ENCODE measurements around the gene ITIH2. TPM values are rescaled to one million over a fixed set of nuclear protein-coding genes. Genes with fewer than 3 reads are reported as not detected.
"Not testable (repeated sequence)": the region's sequence is repeated elsewhere in the genome, so short reads cannot be mapped to it uniquely, and the experiment has no call there.

The ITIH2 gene
- total and polyA plus RNA-seq, 7 donors = not detected

DNA sequence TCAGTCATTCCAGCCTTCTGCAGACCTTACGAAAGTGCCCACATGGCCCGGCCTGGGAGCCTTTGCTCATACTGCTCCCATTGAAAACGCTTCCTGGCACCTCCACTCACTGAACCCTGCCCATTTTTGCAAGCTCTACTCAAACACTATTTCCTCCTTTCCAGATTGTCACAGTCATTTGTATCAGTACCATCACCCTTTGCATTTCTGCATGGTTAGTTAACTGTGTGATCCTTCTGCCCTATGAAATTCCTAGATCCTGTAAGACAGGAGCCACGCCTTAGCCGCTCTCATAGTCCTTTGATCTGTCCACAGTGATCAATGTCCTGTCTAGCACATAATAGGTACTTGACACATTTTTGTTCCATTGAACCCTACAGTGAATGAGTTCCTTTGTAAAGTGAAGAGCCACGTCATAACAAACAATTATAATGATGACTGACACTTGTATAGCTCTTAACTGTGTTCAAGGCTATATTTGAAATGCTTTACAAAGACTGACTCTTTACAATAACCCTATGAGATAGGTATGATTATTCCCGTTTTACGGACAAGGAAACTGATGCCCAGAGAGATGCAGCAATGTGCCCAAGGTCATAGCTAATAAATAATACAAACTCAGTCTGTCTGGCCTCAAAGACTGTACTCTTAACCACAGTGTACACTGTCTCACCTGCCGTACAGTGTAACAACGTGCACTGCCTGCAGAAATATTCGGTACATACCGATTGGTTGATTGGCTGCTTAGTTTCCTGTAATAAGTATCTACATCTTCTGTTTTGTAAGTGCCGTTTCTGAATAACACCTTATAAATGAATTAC is 16.6 kb upstream of the ITIH2 start:
- TF ChIP-seq POLR2A (IDR thresholded peaks at IDR 0.05) (no peak), CTCF (IDR thresholded peaks at IDR 0.05) (no peak), EP300 (IDR thresholded peaks at IDR 0.05) (no peak), POLR2AphosphoS5 (IDR thresholded peaks at IDR 0.05) (no peak)
- no peak for DNase-seq
- 36 to 73% methylated on average over 13 of the region's 13 CpGs for WGBS, 2 donors
- Histone ChIP-seq H3K27me3 (no peaks in the 10 kb centered on the region), H3K9me3 (peaks cover 0 to 4% (median 0%) of the 10 kb centered on the region in 4 donors), H3K4me1 (no peaks in the 10 kb centered on the region), H3K36me3 (no peaks in the 10 kb centered on the region), H3K4me3 (no peak overlapping the region), H3K27ac (no peak overlapping the region)
- intact Hi-C loops (cut with DNase I) = loop anchor here (1.0 to 10.0 kb wide), 2 partner anchors 98 to 161 kb away; partner anchors contain the start of genes ATP5F1C and KIN

DNA sequence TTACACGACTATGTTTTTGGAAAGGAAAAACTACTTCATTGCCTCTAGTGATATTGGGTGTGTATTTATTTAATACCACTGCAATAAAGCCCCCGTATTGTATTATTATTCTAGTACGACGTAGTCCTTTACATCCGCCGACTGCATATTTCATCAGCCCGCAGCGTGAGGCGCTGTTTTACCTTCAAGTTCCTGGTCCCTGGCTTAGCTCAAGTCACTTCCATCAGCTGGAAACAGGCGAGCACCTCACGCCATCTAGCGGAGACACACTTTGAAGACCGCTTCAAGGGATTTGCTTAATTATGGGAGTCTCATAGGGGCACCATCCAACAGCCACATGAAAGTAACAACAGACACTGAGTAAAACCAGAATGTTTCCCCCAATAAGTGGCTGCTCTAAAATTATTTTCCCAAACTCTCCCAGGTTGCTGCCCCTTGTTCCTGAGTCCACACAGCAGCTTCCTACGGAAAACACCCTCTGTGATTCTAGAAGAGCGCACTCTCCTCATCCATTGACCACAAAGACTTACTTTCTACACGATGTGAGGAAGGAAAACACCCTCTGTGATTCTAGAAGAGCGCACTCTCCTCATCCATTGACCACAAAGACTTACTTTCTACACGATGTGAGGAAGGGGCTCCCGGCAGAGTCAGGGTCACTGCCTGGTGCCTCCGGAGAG is 15.7 kb upstream of the ITIH2 start:
- peak; percentile 93 for DNase-seq
- H3K27ac ChIP-seq = no peak overlapping the region
- 23 to 25% methylated on average over 20 of the region's 20 CpGs for WGBS, 2 donors
- intact Hi-C loops (cut with DNase I) = loop anchor here (1.0 to 10.0 kb wide), 2 partner anchors 97 to 162 kb away; partner anchors contain the start of genes ATP5F1C and KIN
- no peaks in the 10 kb centered on the region for H3K36me3 ChIP-seq
- no peaks in the 10 kb centered on the region for H3K4me1 ChIP-seq
- H3K27me3 ChIP-seq = no peaks in the 10 kb centered on the region
- no peak overlapping the region for H3K4me3 ChIP-seq
- TF ChIP-seq POLR2AphosphoS5 (IDR thresholded peaks at IDR 0.05) (peak; percentile 22 to 71 (median 56)), POLR2A (IDR thresholded peaks at IDR 0.05) (no peak), CTCF (IDR thresholded peaks at IDR 0.05) (peak; percentile 86 to 98 (median 96)), EP300 (IDR thresholded peaks at IDR 0.05) (no peak)
- peaks cover 0 to 9% (median 0%) of the 10 kb centered on the region in 4 donors for H3K9me3 ChIP-seq

GRCh38 chr10:7689591-7689990 is 13.5 kb upstream of the ITIH2 start:
- H3K27me3 ChIP-seq = no peaks in the 10 kb centered on the region
- no peak for DNase-seq
- no peaks in the 10 kb centered on the region for H3K4me1 ChIP-seq
- H3K36me3 ChIP-seq = no peaks in the 10 kb centered on the region
- peaks cover 0 to 11% (median 0%) of the 10 kb centered on the region in 4 donors for H3K9me3 ChIP-seq
- TF ChIP-seq POLR2AphosphoS5 (IDR thresholded peaks at IDR 0.05) (no peak), POLR2A (IDR thresholded peaks at IDR 0.05) (no peak), CTCF (IDR thresholded peaks at IDR 0.05) (no peak), EP300 (IDR thresholded peaks at IDR 0.05) (no peak)
- intact Hi-C loops (cut with DNase I) = loop anchor here (10.0 kb wide), 1 partner anchor 95 kb away; the partner anchor contains the start of genes ATP5F1C and KIN
- no peak overlapping the region for H3K27ac ChIP-seq
- no peak overlapping the region for H3K4me3 ChIP-seq

- DNase-seq; H3K4me1 ChIP-seq; H3K4me3 ChIP-seq; intact Hi-C loops (cut with DNase I); H3K27ac ChIP-seq; H3K36me3 ChIP-seq; H3K27me3 ChIP-seq: not testable (repeated sequence)
- WGBS, 2 donors = 54 to 68% methylated on average over 3 of the region's 3 CpGs
- H3K9me3 ChIP-seq = peaks cover 0 to 11% (median 0%) of the 10 kb centered on the region in 4 donors
Observed at GRCh38 chr10:7690885-7691597, 12.1 kb upstream of the ITIH2 start.

- DNase-seq; H3K36me3 ChIP-seq; H3K27me3 ChIP-seq; intact Hi-C loops (cut with DNase I); H3K27ac ChIP-seq; H3K4me3 ChIP-seq: not testable (repeated sequence)
- Histone ChIP-seq H3K9me3 (peaks cover 0 to 11% (median 0%) of the 10 kb centered on the region in 4 donors), H3K4me1 (peaks cover 0 to 16% (median 14%) of the 10 kb centered on the region in 4 donors)
Observed at GRCh38 chr10:7692368-7692767, 10.7 kb upstream of the ITIH2 start.

DNA sequence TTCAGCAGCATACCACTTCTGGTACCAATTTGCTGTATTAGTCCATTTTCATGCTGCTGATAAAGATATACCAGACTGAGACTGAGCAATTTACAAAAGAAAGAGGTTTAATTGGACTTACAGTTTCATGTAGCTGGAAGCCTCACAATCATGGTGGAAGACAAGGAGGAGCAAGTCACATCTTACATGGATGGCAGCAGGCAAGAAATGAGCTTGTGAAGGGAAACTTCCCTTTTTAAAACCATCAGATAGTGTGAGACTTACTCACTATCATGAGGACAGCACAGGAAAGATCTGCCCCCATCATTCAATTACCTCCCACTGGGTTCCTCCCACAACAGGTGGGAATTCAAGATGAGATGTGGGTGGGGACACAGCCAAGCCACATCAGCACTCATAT is 9.9 kb upstream of the ITIH2 start:
- DNase-seq; H3K36me3 ChIP-seq; intact Hi-C loops (cut with DNase I); H3K27me3 ChIP-seq; H3K27ac ChIP-seq; H3K4me3 ChIP-seq: not testable (repeated sequence)
- Histone ChIP-seq H3K9me3 (peaks cover 0 to 11% (median 0%) of the 10 kb centered on the region in 4 donors), H3K4me1 (peaks cover 0 to 22% (median 19%) of the 10 kb centered on the region in 4 donors)

Data from sigmoid colon (tissue), 7 donors.